ENCODE measurements around the gene AADACL4.

DNA sequence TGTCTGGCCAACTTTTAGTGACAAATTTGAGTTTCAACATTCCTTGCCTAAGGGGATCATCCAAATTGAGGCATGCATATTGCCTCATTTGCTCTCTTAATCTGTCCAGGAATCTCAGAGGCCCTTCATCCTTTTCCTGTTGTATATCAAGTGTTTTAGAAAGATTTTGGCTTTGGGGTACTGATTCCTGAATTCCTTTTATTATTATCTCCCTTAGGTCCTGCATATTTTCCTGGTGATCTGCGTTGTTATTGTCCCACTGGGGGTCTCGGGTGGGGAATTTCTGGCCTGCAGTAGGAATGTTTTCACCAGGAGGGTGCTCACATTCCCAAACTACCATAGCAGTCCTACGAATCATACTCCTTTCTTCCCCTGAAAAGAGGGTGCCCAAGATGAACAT, 67.7 kb downstream of the AADACL4 start:
- TF ChIP-seq POLR2A (IDR thresholded peaks at IDR 0.05; ENCODE audit: low read length) (no peak), GATA1 (IDR thresholded peaks at IDR 0.05; ENCODE audit: low read depth, low read length) (no peak)
